ENCODE results near the gene BSN.
A peak's percentile ranks its signal among the peaks of the same experiment; 100 is the strongest.

Gene BSN

GRCh38 chr3:49717959-49718857, 163.9 kb downstream of the BSN start:
- no peak for DNase-seq

- DNase-seq = no peak
Observed at GRCh38 chr3:49718858-49719213, 164.6 kb downstream of the BSN start.

GRCh38 chr3:49719214-49719884, 165.1 kb downstream of the BSN start, which contains the start of gene AMIGO3:
AMIGO3 (minus strand) TSS chr3:49719684; CDS start chr3:49719465, 219 bp downstream.
- DNase-seq = peak; percentile 92

Measured in fibroblast of skin of right biceps (primary cell).